ENCODE measurements around the gene TPK1.
"Not testable (repeated sequence)": the region's sequence is repeated elsewhere in the genome, so short reads cannot be mapped to it uniquely, and the experiment has no call there.

TPK1 gene

GRCh38 chr7:144454256-144455039 is 381.4 kb downstream of the TPK1 start:
- no peak for DNase-seq

GRCh38 chr7:144452064-144452463 is 383.8 kb downstream of the TPK1 start:
- DNase-seq = no peak

- DNase-seq = no peak
Observed at GRCh38 chr7:144445590-144445989, 390.3 kb downstream of the TPK1 start.

GRCh38 chr7:144439717-144440205 is 396.1 kb downstream of the TPK1 start:
- DNase-seq = peak; percentile 21

- DNase-seq = no peak
Observed at GRCh38 chr7:144438759-144439158, 397.1 kb downstream of the TPK1 start.

- DNase-seq = peak; percentile 1
Observed at GRCh38 chr7:144437370-144438191, 398.3 kb downstream of the TPK1 start.

GRCh38 chr7:144436500-144436899 is 399.4 kb downstream of the TPK1 start:
- no peak for DNase-seq

GRCh38 chr7:144428431-144428830 is 407.4 kb downstream of the TPK1 start:
- DNase-seq = no peak

- DNase-seq = not testable (repeated sequence)
Observed at GRCh38 chr7:144427539-144427938, 408.3 kb downstream of the TPK1 start.

- not testable (repeated sequence) for DNase-seq
Observed at GRCh38 chr7:144418931-144419330, 416.9 kb downstream of the TPK1 start.

- DNase-seq = no peak
Observed at GRCh38 chr7:144416341-144416740, 419.5 kb downstream of the TPK1 start.

GRCh38 chr7:144415858-144416257 is 420.0 kb downstream of the TPK1 start:
- DNase-seq = no peak

- no peak for DNase-seq
Observed at GRCh38 chr7:144414815-144415214, 421.0 kb downstream of the TPK1 start.

GRCh38 chr7:144410441-144410840 is 425.4 kb downstream of the TPK1 start:
- no peak for DNase-seq

- DNase-seq = no peak
Observed at GRCh38 chr7:144408121-144408520, 427.7 kb downstream of the TPK1 start.

- DNase-seq = no peak
Observed at GRCh38 chr7:144407266-144407931, 428.5 kb downstream of the TPK1 start.

GRCh38 chr7:144404946-144405345 is 430.9 kb downstream of the TPK1 start:
- DNase-seq = no peak

GRCh38 chr7:144403649-144404061 is 432.2 kb downstream of the TPK1 start, which contains the start of gene NOBOX:
TSS of gene NOBOX (minus strand) at chr7:144403693.
- no peak for DNase-seq

- no peak for DNase-seq
Observed at GRCh38 chr7:144403102-144403501, 432.8 kb downstream of the TPK1 start.

Measured in NCI-H146 (cell line).